PC-3 (cell line): ENCODE measurements around the gene TYRO3.

Experiments used
- EZH2 ChIP-seq: fragments of 300-600 bp; sonication (generic); IDR thresholded peaks from one replicate; pipeline ENCODE4 v1.6.1; 2017; ENCODE audit warnings: antibody characterized with exemption, mild to moderate bottlenecking, low read length; ENCODE audit not compliant: unreplicated experiment
- TF ChIP-seq, protein P1 (sequence below): fragments of 300-600 bp; sonication (generic); conservative IDR thresholded peaks from 2 replicates; pipeline ENCODE4 v1.5.1; 2017; ENCODE audit warnings: antibody characterized with exemption, low read depth, mild to moderate bottlenecking, low read length

DNA sequence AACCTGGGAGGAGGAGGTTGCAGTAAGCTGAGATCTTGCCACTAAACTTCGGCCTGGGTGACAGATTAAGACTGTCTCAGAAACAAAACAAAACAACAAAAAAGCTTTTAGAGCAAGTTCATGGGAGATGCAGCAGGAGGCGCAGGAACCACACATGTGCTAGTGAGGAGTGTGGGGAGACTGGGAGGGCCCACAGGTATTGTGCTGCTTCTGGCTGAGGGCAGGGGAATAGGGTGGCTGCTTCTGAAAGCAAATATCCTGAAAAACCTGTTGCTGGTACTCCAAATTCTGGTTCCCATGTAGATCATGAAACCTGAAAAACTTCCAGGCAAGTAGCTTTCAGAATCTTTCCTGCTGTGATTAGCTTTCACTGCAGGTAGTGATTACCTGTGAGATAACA, 22.1 kb downstream of the TYRO3 start:
- TF ChIP-seq, protein P1, sequence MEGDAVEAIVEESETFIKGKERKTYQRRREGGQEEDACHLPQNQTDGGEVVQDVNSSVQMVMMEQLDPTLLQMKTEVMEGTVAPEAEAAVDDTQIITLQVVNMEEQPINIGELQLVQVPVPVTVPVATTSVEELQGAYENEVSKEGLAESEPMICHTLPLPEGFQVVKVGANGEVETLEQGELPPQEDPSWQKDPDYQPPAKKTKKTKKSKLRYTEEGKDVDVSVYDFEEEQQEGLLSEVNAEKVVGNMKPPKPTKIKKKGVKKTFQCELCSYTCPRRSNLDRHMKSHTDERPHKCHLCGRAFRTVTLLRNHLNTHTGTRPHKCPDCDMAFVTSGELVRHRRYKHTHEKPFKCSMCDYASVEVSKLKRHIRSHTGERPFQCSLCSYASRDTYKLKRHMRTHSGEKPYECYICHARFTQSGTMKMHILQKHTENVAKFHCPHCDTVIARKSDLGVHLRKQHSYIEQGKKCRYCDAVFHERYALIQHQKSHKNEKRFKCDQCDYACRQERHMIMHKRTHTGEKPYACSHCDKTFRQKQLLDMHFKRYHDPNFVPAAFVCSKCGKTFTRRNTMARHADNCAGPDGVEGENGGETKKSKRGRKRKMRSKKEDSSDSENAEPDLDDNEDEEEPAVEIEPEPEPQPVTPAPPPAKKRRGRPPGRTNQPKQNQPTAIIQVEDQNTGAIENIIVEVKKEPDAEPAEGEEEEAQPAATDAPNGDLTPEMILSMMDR = peak; percentile 66
- no peak for TF ChIP-seq EZH2
